Measurements from ENCODE around the gene RAD51B. TPM values are rescaled to one million over a fixed set of nuclear protein-coding genes. Genes with fewer than 3 reads are reported as not detected.

RAD51B gene
- total RNA-seq, 2 donors from 2014 or later: 22.8 to 33.8 TPM

GRCh38 chr14:68669111-68669511, 849.5 kb downstream of the RAD51B start:
- Histone ChIP-seq H3K9ac (ENCODE audit: extremely low read depth, low read length, poor library complexity, severe bottlenecking) (no peak overlapping the region), H3K27me3 (ENCODE audit: control insufficient read depth, insufficient read depth, low read length, poor library complexity, severe bottlenecking) (no peaks in the 10 kb centered on the region), H3K4me3 (ENCODE audit: low read length) (no peak overlapping the region), H3K27ac (ENCODE audit: low read depth, low read length) (no peak overlapping the region), H3K4me1 (ENCODE audit: control insufficient read depth, insufficient read depth, low read length) (no peaks in the 10 kb centered on the region), H3K9me3 (ENCODE audit: control insufficient read depth, low read length) (no peaks in the 10 kb centered on the region), H3K36me3 (ENCODE audit: control insufficient read depth, insufficient read depth, low read length) (no peaks in the 10 kb centered on the region)
- DNase-seq: peak; percentile 23
- peaks cover 6% of the 10 kb centered on the region for H3K4me1 Mint-ChIP-seq
- H3K4me3 Mint-ChIP-seq: no peak overlapping the region
- H3K27ac Mint-ChIP-seq: no peak overlapping the region
- no peaks in the 10 kb centered on the region for H3K36me3 Mint-ChIP-seq (ENCODE audit: low read depth)
- no peak for TF ChIP-seq CTCF (conservative IDR thresholded peaks at IDR 0.05)
- no peaks in the 10 kb centered on the region for H3K27me3 Mint-ChIP-seq (ENCODE audit: insufficient read depth)
- 87 to 100% methylated on average over 2 to 3 of the region's 3 CpGs for WGBS, 2 experiments (ENCODE audit: insufficient coverage in 1 of 2, insufficient read length in 1 of 2)
- no peaks in the 10 kb centered on the region for H3K9me3 Mint-ChIP-seq

- Mint-ChIP-seq H3K27ac (no peak overlapping the region), H3K4me1 (no peaks in the 10 kb centered on the region)
- H3K4me1 ChIP-seq (ENCODE audit: control insufficient read depth, insufficient read depth, low read length): no peaks in the 10 kb centered on the region
These were observed 850.2 kb downstream of the RAD51B start for GRCh38 chr14:68669603-68670358.

GRCh38 chr14:68670359-68670715, 850.8 kb downstream of the RAD51B start:
- no peak for DNase-seq
- no peak overlapping the region for H3K4me3 ChIP-seq (ENCODE audit: low read length)
- TF ChIP-seq CTCF (conservative IDR thresholded peaks at IDR 0.05): no peak
- no peaks in the 10 kb centered on the region for H3K9me3 Mint-ChIP-seq
- H3K4me1 ChIP-seq (ENCODE audit: control insufficient read depth, insufficient read depth, low read length): no peaks in the 10 kb centered on the region
- no peak overlapping the region for H3K27ac ChIP-seq (ENCODE audit: low read depth, low read length)
- H3K9me3 ChIP-seq (ENCODE audit: control insufficient read depth, low read length): no peaks in the 10 kb centered on the region
- H3K4me1 Mint-ChIP-seq: no peaks in the 10 kb centered on the region
- no peak overlapping the region for H3K9ac ChIP-seq (ENCODE audit: extremely low read depth, low read length, poor library complexity, severe bottlenecking)
- H3K27me3 Mint-ChIP-seq (ENCODE audit: insufficient read depth): no peaks in the 10 kb centered on the region
- no peak overlapping the region for H3K27ac Mint-ChIP-seq
- H3K4me3 Mint-ChIP-seq: no peak overlapping the region
- 89% methylated on average over 1 of the region's 1 CpG; no CpG with 5 or more reads in 1 of the 2 experiments for WGBS, 2 experiments (ENCODE audit: insufficient coverage in 1 of 2, insufficient read length in 1 of 2)
- no peaks in the 10 kb centered on the region for H3K36me3 Mint-ChIP-seq (ENCODE audit: low read depth)
- no peaks in the 10 kb centered on the region for H3K36me3 ChIP-seq (ENCODE audit: control insufficient read depth, insufficient read depth, low read length)
- H3K27me3 ChIP-seq (ENCODE audit: control insufficient read depth, insufficient read depth, low read length, poor library complexity, severe bottlenecking): no peaks in the 10 kb centered on the region

More at GRCh38 chr14:68669603-68670358, 850.2 kb downstream of the RAD51B start:
- Histone ChIP-seq H3K9me3 (ENCODE audit: control insufficient read depth, low read length) (no peaks in the 10 kb centered on the region), H3K27ac (ENCODE audit: low read depth, low read length) (no peak overlapping the region), H3K9ac (ENCODE audit: extremely low read depth, low read length, poor library complexity, severe bottlenecking) (no peak overlapping the region), H3K27me3 (ENCODE audit: control insufficient read depth, insufficient read depth, low read length, poor library complexity, severe bottlenecking) (no peaks in the 10 kb centered on the region), H3K36me3 (ENCODE audit: control insufficient read depth, insufficient read depth, low read length) (no peaks in the 10 kb centered on the region), H3K4me3 (ENCODE audit: low read length) (no peak overlapping the region)
- peak; percentile 28 for DNase-seq
- 91 to 94% methylated on average over 10 to 14 of the region's 14 CpGs for WGBS, 2 experiments (ENCODE audit: insufficient coverage in 1 of 2, insufficient read length in 1 of 2)
- H3K9me3 Mint-ChIP-seq: no peaks in the 10 kb centered on the region
- no peak overlapping the region for H3K4me3 Mint-ChIP-seq
- H3K27me3 Mint-ChIP-seq (ENCODE audit: insufficient read depth): no peaks in the 10 kb centered on the region
- TF ChIP-seq CTCF (conservative IDR thresholded peaks at IDR 0.05): no peak
- H3K36me3 Mint-ChIP-seq (ENCODE audit: low read depth): no peaks in the 10 kb centered on the region

All from endodermal cell (in vitro differentiated cells).